H9 (cell line): ENCODE data around the gene C11orf21. TPM values are rescaled to one million over a fixed set of nuclear protein-coding genes. Genes with fewer than 3 reads are reported as not detected.

Experiments
- DNase-seq: peaks from one replicate; pipeline ENCODE4 v3.0.0-alpha.2; 2017
- H2AFZ ChIP-seq: one replicate; pipeline ENCODE4 v1.6.1; 2013; ENCODE audit warnings: mild to moderate bottlenecking, low read length, control low read depth, moderate library complexity
- H2AK5ac ChIP-seq: 2 replicates; pipeline ENCODE4 v1.6.1; 2013; ENCODE audit warnings: low read length, control low read depth, mixed read lengths; ENCODE audit not compliant: insufficient read length
- H2BK120ac ChIP-seq: one replicate; pipeline ENCODE4 v1.6.1; 2013; ENCODE audit warnings: low read depth, mild to moderate bottlenecking, low read length, control low read depth, inconsistent platforms; ENCODE audit not compliant: poor library complexity, severe bottlenecking
- H2BK12ac ChIP-seq: 2 replicates; pipeline ENCODE4 v1.6.1; 2013; ENCODE audit warnings: low read length, control low read depth, mixed read lengths, low read depth; ENCODE audit not compliant: insufficient read length
- H2BK15ac ChIP-seq: 2 replicates; pipeline ENCODE4 v1.6.1; 2013; ENCODE audit warnings: low read depth, low read length, control low read depth
- H2BK20ac ChIP-seq: one replicate; pipeline ENCODE4 v1.6.1; 2013; ENCODE audit warnings: low read depth, mild to moderate bottlenecking, low read length, control low read depth, inconsistent platforms; ENCODE audit not compliant: poor library complexity, severe bottlenecking
- H2BK5ac ChIP-seq: 2 replicates; pipeline ENCODE4 v1.6.1; 2013; ENCODE audit warnings: low read length, control low read depth, mixed read lengths; ENCODE audit not compliant: insufficient read length
- H3K14ac ChIP-seq: 2 replicates; pipeline ENCODE4 v1.6.1; 2013; ENCODE audit warnings: low read length, control low read depth; ENCODE audit not compliant: insufficient read depth
- H3K18ac ChIP-seq: 2 replicates; pipeline ENCODE4 v1.6.1; 2013; ENCODE audit warnings: low read depth, mild to moderate bottlenecking, mixed read lengths, low read length, control low read depth; ENCODE audit not compliant: insufficient read length
- H3K23ac ChIP-seq: 2 replicates; pipeline ENCODE4 v1.6.1; 2013; ENCODE audit warnings: low read length, control low read depth, mixed read lengths, low read depth; ENCODE audit not compliant: insufficient read length
- H3K23me2 ChIP-seq: 2 replicates; pipeline ENCODE4 v1.6.1; 2013; ENCODE audit warnings: low read depth, mild to moderate bottlenecking, mixed read lengths, low read length, control low read depth; ENCODE audit not compliant: insufficient read length, poor library complexity, severe bottlenecking
- H3K27ac ChIP-seq: 2 replicates; pipeline ENCODE4 v1.5.1; 2013; ENCODE audit warnings: low read length, control low read depth, mixed read lengths, low read depth; ENCODE audit not compliant: insufficient read length
- H3K27me3 ChIP-seq: 2 replicates; pipeline ENCODE4 v1.6.1; 2013; ENCODE audit warnings: low read length, control low read depth, inconsistent platforms; ENCODE audit not compliant: insufficient read depth
- H3K4ac ChIP-seq: 2 replicates; pipeline ENCODE4 v1.6.1; 2013; ENCODE audit warnings: low read depth, mild to moderate bottlenecking, control low read depth, inconsistent platforms, low read length, moderate library complexity
- H3K4me1 ChIP-seq: 2 replicates; pipeline ENCODE4 v1.6.1; 2013; ENCODE audit warnings: low read length, control low read depth, inconsistent platforms; ENCODE audit not compliant: insufficient read depth
- H3K4me2 ChIP-seq: 2 replicates; pipeline ENCODE4 v1.6.1; 2013; ENCODE audit warnings: low read length, control low read depth, mixed read lengths; ENCODE audit not compliant: insufficient read length, insufficient read depth
- H3K56ac ChIP-seq: 2 replicates; pipeline ENCODE4 v1.6.1; 2013; ENCODE audit warnings: low read depth, mild to moderate bottlenecking, mixed read lengths, low read length, control low read depth; ENCODE audit not compliant: insufficient read length
- H3K79me1 ChIP-seq: 2 replicates; pipeline ENCODE4 v1.6.1; 2013; ENCODE audit warnings: low read depth, mild to moderate bottlenecking, moderate library complexity, low read length, control low read depth, inconsistent platforms; ENCODE audit not compliant: insufficient read depth, poor library complexity, severe bottlenecking
- H3K79me2 ChIP-seq: 2 replicates; pipeline ENCODE4 v1.6.1; 2013; ENCODE audit warnings: low read length, control low read depth, inconsistent platforms; ENCODE audit not compliant: insufficient read depth
- H3K9ac ChIP-seq: 2 replicates; pipeline ENCODE4 v1.6.1; 2013; ENCODE audit warnings: low read length, control low read depth, mixed read lengths; ENCODE audit not compliant: insufficient read length; ENCODE audit errors: extremely low read depth
- H3K9me3 ChIP-seq: one replicate; pipeline ENCODE4 v1.6.1; 2013; ENCODE audit warnings: low read depth, low read length, inconsistent platforms; ENCODE audit not compliant: control insufficient read depth
- H3T11ph ChIP-seq: one replicate; pipeline ENCODE4 v1.6.1; 2013; ENCODE audit warnings: mild to moderate bottlenecking, low read length, control low read depth, inconsistent platforms
- H4K20me1 ChIP-seq: one replicate; pipeline ENCODE4 v1.6.1; 2013; ENCODE audit not compliant: control insufficient read depth, insufficient read length, insufficient read depth
- H4K5ac ChIP-seq: 2 replicates; pipeline ENCODE4 v1.6.1; 2013; ENCODE audit warnings: low read depth, mild to moderate bottlenecking, mixed read lengths, low read length, control low read depth; ENCODE audit not compliant: insufficient read length
- H4K8ac ChIP-seq: replicated peaks from 2 replicates; pipeline ENCODE4 v1.6.1; 2013; ENCODE audit warnings: low read length, control low read depth, mixed read lengths, low read depth; ENCODE audit not compliant: insufficient read length
- H4K91ac ChIP-seq: 2 replicates; pipeline ENCODE4 v1.6.1; 2013; ENCODE audit warnings: low read depth, mild to moderate bottlenecking, moderate library complexity, mixed read lengths, low read length, control low read depth; ENCODE audit not compliant: insufficient read length
- H3K27ac Mint-ChIP-seq, 3 experiments: 2 replicates in 2 of 3; 3 replicates in 1 of 3; pipeline ENCODE4 v1.8.0; 2020 to 2021; ENCODE audit warnings: mixed read lengths in 3 of 3, mild to moderate bottlenecking in 1 of 3, moderate library complexity in 1 of 3
- H3K27me3 Mint-ChIP-seq: 2 replicates; pipeline ENCODE4 v1.8.0; 2021; ENCODE audit warnings: low read depth, mild to moderate bottlenecking, moderate library complexity, mixed read lengths
- H3K36me3 Mint-ChIP-seq, 3 experiments: 2 replicates in 2 of 3; 3 replicates in 1 of 3; pipeline ENCODE4 v1.8.0; 2020 to 2021; ENCODE audit warnings: low read depth in 3 of 3, mixed read lengths in 3 of 3; ENCODE audit not compliant: insufficient read depth in 1 of 3
- H3K4me1 Mint-ChIP-seq, 2 experiments: 2 replicates each; pipeline ENCODE4 v1.8.0; 2020; ENCODE audit warnings: mixed read lengths in 2 of 2
- H3K4me3 Mint-ChIP-seq, 2 experiments: 2 replicates in 1 of 2; 3 replicates in 1 of 2; pipeline ENCODE4 v1.8.0; 2020 to 2021; ENCODE audit warnings: mild to moderate bottlenecking in 2 of 2, mixed read lengths in 2 of 2, moderate library complexity in 1 of 2
- H3K9me3 Mint-ChIP-seq, 2 experiments: 2 replicates in 1 of 2; 3 replicates in 1 of 2; pipeline ENCODE4 v1.8.0; 2020; ENCODE audit warnings: mild to moderate bottlenecking in 2 of 2, mixed read lengths in 2 of 2, moderate library complexity in 1 of 2
- WGBS: extraction: QIAGEN DNeasy Blood & Tissue Kit; methylation state at CpG from one replicate; pipeline ENCODE4 v1.1.7; 2013; ENCODE audit warnings: missing lambda C conversion rate, low lambda C conversion rate, mixed read lengths; ENCODE audit not compliant: insufficient read length; ENCODE audit errors: extremely low coverage; 5-methylcytosine and 5-hydroxymethylcytosine counted together
- total RNA-seq: library from RNA; stranded (reverse); gene quantifications from 2 replicates; pipeline ENCODE4 v1.2.1, GENCODE V29; 2021
- TF ChIP-seq, protein P1 (sequence below): fragments of 200-600 bp; sonication (generic); conservative IDR thresholded peaks from 3 replicates; pipeline ENCODE4 v1.8.0; 2021; ENCODE audit warnings: antibody characterized with exemption, mild to moderate bottlenecking

The C11orf21 gene
- total RNA-seq, 1 experiment from 2014 or later, result not detected

DNA sequence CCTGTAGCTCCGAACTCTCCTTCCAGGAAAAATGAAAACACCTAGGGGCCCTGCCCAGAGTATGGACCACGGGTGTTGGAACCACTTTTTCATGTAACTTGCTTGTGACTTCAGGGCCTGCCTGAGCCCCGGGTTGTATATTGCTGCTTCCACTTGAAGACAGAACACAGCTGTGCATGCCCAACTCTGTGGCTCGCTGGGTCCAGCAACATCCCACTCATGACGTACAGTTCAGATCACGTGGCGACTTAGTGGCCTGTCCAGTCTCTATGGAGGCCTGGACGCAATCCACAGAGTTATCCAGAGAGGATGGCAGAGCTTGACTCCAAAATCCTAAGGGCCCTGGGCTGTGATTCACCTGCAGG lies 6.8 kb downstream of the C11orf21 start:
- WGBS, result no CpG with 5 or more reads among the region's 8 CpGs
- Histone ChIP-seq H3K4ac (no peak overlapping the region), H3K23me2 (no peaks in the 10 kb centered on the region), H3K23ac (no peak overlapping the region), H2BK5ac (no peak overlapping the region), H2BK20ac (no peak overlapping the region), H2BK12ac (no peak overlapping the region), H3K27ac (no peak overlapping the region), H3K18ac (no peak overlapping the region), H3T11ph (no peak overlapping the region), H3K4me1 (no peaks in the 10 kb centered on the region), H3K9ac (no peak overlapping the region), H3K79me1 (no peaks in the 10 kb centered on the region), H3K79me2 (no peaks in the 10 kb centered on the region), H3K14ac (no peak overlapping the region), H3K27me3 (no peaks in the 10 kb centered on the region; the same call in 1 of the 2 replicates), H2AFZ (no peak overlapping the region), H4K20me1 (no peaks in the 10 kb centered on the region), H2BK120ac (no peak overlapping the region), H3K56ac (no peak overlapping the region), H4K5ac (no peak overlapping the region), H2AK5ac (no peak overlapping the region), H4K91ac (no peak overlapping the region), H2BK15ac (no peak overlapping the region), H4K8ac (no peak overlapping the region), H3K9me3 (no peaks in the 10 kb centered on the region), H3K4me2 (no peak overlapping the region)
- H3K36me3 Mint-ChIP-seq, result no peaks in the 10 kb centered on the region
- H3K27ac Mint-ChIP-seq, result no peak overlapping the region
- H3K4me3 Mint-ChIP-seq, result no peak overlapping the region
- no peak for DNase-seq
- H3K27me3 Mint-ChIP-seq, result peaks cover 56% of the 10 kb centered on the region
- TF ChIP-seq, protein P1, sequence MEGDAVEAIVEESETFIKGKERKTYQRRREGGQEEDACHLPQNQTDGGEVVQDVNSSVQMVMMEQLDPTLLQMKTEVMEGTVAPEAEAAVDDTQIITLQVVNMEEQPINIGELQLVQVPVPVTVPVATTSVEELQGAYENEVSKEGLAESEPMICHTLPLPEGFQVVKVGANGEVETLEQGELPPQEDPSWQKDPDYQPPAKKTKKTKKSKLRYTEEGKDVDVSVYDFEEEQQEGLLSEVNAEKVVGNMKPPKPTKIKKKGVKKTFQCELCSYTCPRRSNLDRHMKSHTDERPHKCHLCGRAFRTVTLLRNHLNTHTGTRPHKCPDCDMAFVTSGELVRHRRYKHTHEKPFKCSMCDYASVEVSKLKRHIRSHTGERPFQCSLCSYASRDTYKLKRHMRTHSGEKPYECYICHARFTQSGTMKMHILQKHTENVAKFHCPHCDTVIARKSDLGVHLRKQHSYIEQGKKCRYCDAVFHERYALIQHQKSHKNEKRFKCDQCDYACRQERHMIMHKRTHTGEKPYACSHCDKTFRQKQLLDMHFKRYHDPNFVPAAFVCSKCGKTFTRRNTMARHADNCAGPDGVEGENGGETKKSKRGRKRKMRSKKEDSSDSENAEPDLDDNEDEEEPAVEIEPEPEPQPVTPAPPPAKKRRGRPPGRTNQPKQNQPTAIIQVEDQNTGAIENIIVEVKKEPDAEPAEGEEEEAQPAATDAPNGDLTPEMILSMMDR, result no peak
- H3K9me3 Mint-ChIP-seq, result no peaks in the 10 kb centered on the region; a peak in 1 of 5 replicates
- H3K4me1 Mint-ChIP-seq, result peaks cover 0 to 4% of the 10 kb centered on the region in 2 experiments; a peak in 3 of 4 replicates
